Stimulated activated CD8-positive, alpha-beta memory T cell treated with anti-CD3 and anti-CD28 coated beads, Interleukin-7, amount 100 ng/mL, for 24 hours (primary cell): Measurements from ENCODE around the gene SOD3.

Experiments used
- DNase-seq: peaks from one replicate; pipeline ENCODE4 v3.0.0-alpha.2; 2020; ENCODE audit warnings: low read depth

The SOD3 gene

GRCh38 chr4:24794916-24795665, at the start of gene SOD3:
SOD3 (plus strand) TSS chr4:24795573; CDS start chr4:24799522, 3,949 bp downstream.
- no peak for DNase-seq

- DNase-seq = no peak
Measured at GRCh38 chr4:24747234-24747975, 48.0 kb upstream of the SOD3 start.

GRCh38 chr4:24748023-24748422, 47.4 kb upstream of the SOD3 start:
- no peak for DNase-seq

- no peak for DNase-seq
Measured at GRCh38 chr4:24748758-24749350, 46.5 kb upstream of the SOD3 start.

- no peak for DNase-seq
Measured at GRCh38 chr4:24750106-24750505, 45.3 kb upstream of the SOD3 start.

GRCh38 chr4:24751926-24752539, 43.3 kb upstream of the SOD3 start:
- no peak for DNase-seq

- DNase-seq = no peak
Measured at GRCh38 chr4:24753519-24753918, 41.9 kb upstream of the SOD3 start.

- DNase-seq = no peak
Measured at GRCh38 chr4:24754571-24754970, 40.8 kb upstream of the SOD3 start.

GRCh38 chr4:24763631-24764297, 31.6 kb upstream of the SOD3 start:
- no peak for DNase-seq

- no peak for DNase-seq
Measured at GRCh38 chr4:24764345-24764744, 31.0 kb upstream of the SOD3 start.

GRCh38 chr4:24765376-24765988, 29.9 kb upstream of the SOD3 start:
- no peak for DNase-seq

GRCh38 chr4:24768006-24768405, 27.4 kb upstream of the SOD3 start:
- no peak for DNase-seq

GRCh38 chr4:24768604-24769003, 26.8 kb upstream of the SOD3 start:
- no peak for DNase-seq

GRCh38 chr4:24769571-24769970, 25.8 kb upstream of the SOD3 start:
- DNase-seq = no peak

- DNase-seq = no peak
Measured at GRCh38 chr4:24770032-24770584, 25.3 kb upstream of the SOD3 start.

- DNase-seq = no peak
Measured at GRCh38 chr4:24770667-24771066, 24.7 kb upstream of the SOD3 start.

GRCh38 chr4:24771241-24771640, 24.1 kb upstream of the SOD3 start:
- DNase-seq = no peak

- no peak for DNase-seq
Measured at GRCh38 chr4:24772061-24772705, 23.2 kb upstream of the SOD3 start.

GRCh38 chr4:24772952-24773351, 22.4 kb upstream of the SOD3 start:
- DNase-seq = no peak

GRCh38 chr4:24774452-24774851, 20.9 kb upstream of the SOD3 start:
- DNase-seq = no peak
